ENCODE data around the gene TANGO2.

Gene TANGO2

DNA sequence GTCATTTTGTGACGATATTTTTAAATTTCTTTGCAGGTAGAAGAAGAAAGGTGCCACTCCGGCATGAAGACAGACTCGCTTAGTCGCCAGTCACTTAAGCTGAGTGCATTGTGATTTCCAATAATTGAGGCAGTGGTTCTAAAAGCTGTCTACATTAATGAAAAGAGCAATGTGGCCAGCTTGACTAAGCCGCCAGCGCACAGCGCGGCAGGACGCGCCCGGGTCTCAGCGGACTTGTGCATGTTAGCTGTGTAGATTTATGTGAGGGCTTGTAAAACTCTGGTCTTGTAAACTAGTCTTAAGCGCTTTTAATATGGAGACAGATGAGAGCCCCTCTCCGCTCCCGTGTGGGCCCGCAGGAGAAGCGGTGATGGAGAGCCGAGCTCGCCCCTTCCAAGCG lies 64.7 kb downstream of the TANGO2 start:
- no peak for DNase-seq (ENCODE audit: low spot score)

DNA sequence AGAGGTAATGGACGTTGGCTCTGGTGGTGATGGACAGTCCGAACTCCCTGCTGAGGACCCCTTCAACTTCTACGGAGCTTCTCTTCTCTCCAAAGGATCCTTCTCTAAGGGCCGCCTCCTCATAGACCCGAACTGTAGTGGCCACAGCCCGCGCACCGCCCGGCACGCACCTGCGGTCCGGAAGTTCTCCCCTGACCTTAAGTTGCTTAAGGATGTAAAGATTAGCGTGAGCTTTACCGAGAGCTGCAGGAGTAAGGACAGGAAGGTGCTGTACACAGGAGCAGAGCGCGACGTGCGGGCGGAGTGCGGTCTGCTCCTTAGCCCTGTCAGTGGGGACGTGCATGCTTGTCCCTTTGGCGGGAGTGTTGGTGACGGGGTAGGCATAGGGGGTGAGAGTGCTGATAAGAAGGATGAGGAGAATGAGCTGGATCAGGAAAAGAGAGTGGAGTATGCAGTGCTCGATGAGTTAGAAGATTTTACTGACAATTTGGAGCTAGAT lies 65.2 kb downstream of the TANGO2 start:
- DNase-seq (ENCODE audit: low spot score): no peak

DNA sequence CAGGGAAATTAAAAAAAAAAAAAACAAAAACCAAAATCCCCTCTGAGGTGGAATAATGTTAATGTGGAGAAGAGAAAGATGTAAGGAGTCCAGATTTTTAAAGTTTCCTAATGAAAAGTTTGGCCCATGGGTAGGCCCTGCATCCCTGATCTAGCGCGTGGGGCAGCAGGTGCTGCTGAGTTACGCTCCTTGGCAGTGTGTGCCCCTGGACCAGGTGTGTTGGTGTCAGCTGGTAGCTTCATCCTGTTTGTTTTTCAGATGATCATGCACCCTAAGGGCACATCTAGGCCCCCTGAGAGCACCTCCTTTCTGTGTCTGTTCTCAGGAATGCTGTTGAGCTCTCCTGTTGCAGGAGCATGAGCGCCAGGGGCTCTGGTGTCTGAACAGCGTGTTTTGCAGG lies 65.9 kb downstream of the TANGO2 start:
- DNase-seq (ENCODE audit: low spot score): no peak

DNA sequence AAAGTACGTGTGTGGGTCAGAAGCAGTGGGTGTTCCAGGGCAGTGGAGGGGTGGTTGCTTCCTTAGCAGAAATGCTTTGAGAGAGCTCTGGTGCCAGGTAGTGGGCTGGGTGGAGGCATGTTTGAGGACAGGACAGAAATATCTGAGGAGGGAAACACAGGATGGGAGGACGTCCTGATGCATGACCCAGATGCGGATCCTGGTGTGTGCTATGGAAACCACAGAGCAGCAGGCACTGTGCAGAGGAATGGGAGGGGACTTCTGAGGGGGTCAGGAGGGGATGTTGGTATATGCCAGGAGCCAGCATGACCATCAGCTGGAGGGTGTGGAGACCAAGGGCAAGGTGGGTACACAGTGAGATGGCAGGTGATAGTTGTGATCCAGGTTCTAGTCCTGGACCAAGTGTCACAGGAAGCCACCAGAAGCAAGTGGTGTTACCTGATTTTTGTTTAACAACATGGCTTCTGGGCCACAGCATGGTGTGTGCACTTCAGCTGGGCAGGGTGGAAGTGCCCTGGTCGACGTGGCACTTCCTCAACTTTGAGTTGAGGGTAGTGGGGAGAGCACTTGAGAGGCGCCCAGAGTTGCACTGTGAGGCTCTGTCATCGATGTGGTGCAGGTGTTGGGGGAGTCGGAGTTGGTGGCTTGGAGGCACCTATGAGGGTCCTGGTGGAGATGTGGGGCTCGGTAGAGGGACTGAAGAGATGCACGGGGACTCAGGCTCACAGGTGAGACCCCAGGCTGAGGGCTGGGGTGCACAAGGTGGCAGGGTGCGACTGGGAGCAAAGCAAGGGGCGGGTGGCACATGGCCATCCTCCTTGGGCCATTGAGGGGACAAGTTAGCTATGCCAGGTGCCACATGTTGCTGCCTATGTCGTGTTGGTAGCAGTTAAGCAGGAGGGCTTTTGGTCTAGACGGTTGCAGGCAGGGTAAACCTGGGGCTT lies 66.7 kb downstream of the TANGO2 start:
- no peak for DNase-seq (ENCODE audit: low spot score)

DNA sequence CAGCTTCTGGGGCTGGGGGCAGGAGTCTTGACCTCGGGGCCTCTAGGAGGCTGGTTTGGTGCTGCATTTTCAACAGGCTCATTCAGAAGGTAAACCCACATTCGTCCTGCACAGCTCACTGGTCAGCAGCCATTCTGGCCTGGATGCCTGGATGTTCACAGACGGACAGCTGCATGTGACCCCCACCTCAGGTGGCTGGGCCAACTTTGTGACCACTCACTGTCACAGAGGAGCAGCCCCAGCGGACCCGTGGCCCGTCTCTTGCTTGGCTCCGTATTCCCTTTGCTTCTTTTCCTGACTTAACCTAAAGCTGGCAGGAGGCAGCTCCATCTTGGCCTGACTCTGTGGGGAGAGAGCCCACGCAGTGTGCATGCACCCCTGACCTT lies 67.3 kb downstream of the TANGO2 start:
- no peak for DNase-seq (ENCODE audit: low spot score)

DNA sequence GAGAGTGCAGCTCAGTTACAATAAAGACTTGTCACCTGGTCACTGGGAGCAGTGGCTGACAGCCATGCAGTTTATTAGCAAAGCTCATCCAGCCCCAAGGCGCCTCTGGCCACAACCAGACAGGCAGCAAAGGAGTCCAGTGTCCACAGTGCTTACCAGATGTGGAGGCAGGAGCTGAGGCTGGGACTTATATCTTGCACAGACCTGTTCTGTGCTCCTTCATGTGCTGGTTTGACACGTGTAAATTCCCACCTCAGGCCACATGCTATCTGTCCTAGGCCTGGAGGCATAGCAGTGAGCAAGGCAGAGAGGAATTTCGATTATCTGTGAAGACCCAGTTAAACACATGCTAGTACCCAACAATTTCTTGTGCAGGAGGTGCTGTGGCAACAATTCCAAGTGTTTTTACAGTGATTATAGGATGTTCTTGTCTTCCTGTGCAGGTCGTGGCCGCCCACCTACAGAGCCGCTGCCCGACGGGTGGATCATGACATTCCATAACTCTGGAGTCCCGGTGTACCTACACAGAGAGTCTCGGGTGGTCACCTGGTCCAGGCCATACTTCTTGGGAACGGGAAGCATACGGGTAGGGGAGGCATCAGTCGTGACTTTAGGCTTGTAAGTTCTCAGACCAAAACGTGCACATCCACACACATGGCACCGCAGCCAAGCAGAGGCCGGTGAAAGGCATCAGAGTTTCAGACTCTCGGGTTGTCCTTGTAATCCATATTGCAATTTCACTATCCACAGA lies 68.5 kb downstream of the TANGO2 start:
- no peak for DNase-seq (ENCODE audit: low spot score)

DNA sequence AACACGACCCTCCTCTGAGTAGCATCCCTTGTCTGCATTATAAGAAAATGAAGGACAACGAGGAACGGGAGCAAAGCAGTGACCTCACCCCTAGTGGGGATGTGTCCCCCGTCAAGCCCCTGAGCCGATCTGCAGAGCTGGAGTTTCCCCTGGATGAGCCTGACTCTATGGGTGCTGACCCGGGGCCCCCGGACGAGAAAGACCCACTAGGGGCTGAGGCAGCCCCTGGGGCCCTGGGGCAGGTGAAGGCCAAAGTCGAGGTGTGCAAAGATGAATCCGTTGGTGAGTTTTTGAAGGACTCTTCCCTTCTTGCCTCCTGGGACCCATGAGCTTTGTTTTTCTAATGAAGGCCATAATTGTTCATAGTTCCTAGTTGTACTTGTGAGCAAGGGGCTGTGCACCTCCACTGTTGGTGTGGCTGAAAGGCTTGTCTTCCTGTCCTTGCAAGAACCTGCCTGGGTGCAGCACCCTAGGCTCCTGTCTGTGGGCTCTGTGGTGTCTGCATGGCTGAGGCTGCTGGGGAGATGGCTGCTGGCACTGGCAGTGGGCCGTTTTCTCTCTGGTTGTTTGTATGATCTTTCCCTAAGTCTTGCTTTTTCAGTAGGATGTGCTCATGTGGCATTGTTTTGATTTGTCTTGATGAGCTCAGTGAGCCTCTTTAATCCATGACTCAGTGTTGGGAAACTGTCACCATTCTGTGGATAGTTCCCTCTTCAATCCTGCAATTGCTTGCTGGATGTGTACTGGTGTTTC lies 69.2 kb downstream of the TANGO2 start:
- DNase-seq (ENCODE audit: low spot score): no peak

DNA sequence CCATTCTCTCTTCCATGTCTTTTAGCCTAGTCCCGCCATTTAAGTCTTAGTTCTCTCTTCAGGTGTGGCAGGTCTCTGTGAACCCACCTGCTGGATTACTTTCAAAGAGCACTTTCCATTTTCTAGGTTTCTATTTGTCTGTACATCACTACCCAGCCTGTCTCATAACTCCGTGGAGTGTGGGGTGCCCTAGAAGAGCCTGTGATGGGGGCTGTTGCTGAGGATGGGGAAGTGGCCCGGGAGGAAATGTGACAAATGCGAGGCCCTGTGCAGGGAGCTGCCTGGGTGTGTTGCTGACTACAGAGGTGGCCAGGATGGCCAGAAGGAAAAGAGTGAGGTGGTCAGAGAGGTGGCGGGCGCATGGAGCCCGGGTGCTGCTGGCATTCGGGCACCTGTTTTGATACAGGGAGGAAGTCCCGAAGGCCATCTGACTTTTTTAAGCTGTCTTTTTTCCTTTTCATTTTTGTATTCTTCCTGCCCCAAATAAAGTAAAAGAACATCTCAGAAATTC lies 69.9 kb downstream of the TANGO2 start:
- DNase-seq (ENCODE audit: low spot score): no peak

DNA sequence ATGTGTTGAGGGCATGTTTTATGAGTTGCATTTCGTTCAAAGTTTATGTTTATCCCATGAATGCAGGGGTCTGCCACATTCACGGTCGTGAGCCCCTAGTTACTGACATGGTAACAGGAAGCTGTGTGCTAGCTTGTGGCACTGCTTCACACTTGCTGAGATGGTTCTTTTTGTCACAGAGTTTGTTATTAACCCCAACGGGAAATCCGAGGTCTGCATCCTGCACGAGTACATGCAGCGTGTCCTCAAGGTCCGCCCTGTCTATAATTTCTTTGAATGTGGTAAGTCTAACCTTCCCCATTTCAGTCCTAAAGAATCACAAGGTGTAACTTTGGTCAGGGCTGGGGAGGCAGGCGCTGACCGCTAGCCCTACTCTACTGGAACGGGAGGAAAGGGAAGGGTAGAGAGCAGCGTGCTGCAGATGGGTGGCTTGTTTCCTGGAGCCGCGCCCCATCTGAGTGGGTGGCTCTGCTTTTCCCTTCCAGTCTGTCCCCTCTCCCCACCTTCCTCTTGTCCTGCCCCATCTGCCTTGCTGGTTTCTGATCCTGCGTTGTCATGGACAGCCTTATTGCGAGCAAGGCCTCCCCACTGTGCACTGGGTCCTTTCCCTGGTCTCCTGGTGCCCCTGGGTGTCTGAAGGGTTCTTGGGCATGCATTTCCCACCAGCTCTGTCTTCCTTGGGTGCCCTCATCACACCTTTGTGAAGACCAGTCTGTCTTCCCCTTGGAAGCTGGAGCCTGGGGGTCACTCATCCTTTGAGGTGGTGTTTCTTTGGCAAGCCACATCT lies 71.0 kb downstream of the TANGO2 start:
- no peak for DNase-seq (ENCODE audit: low spot score)

DNA sequence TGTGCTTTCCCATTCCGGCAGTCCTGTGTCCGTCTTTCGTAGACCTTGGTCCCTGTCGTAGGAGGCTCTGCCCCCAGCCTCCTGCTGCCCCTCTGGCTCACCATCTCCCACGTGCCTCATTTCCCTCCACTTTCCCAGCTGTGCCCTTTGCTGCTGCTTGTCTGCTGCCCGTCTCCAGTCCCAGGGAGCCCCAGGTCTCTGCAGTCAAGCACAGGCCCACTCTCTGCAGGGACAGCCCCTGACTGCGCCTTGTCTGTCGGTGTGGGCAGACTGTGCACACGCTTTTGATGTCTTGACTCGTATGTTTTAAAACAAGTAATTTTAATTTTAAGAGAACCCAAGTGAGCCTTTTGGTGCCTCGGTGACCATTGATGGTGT lies 71.6 kb downstream of the TANGO2 start:
- DNase-seq (ENCODE audit: low spot score): no peak

DNA sequence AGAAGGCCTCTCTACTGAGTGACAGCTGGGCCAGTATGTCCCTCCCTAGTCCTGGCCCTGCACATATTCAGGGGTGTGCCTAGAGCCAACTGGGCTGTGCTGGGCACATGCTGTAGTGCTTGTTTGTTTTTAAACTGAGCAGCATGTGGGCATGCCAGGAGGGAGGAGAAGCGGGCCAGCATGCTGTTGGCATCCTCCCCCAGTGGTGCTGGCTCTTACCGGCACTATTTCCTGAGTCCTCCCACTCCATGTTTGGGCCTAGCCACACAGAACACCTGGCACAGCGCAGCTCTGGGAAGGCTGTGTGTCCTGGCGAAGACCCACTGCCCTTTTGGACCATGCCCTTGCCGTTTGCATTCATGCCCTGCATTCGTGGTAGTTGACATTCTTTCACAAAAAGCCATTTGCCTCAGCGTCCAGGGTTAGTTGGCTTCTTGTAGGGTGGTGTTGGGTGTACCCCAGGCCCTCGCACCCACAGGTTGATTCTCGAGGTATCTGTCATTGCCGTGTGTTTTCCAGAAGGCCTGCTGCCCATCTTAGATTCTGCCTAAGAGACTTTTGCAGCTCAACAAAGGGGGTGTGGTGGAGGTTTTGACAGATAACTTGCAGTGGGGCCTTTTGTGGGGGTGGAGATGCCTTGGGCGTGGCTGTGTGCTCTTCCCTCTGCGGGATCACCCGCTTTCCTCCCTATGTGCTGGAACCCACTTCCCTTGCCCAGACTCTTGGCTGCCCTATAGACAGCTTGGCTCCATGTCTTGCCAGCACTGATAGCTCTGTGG lies 72.7 kb downstream of the TANGO2 start:
- DNase-seq (ENCODE audit: low spot score): no peak

DNA sequence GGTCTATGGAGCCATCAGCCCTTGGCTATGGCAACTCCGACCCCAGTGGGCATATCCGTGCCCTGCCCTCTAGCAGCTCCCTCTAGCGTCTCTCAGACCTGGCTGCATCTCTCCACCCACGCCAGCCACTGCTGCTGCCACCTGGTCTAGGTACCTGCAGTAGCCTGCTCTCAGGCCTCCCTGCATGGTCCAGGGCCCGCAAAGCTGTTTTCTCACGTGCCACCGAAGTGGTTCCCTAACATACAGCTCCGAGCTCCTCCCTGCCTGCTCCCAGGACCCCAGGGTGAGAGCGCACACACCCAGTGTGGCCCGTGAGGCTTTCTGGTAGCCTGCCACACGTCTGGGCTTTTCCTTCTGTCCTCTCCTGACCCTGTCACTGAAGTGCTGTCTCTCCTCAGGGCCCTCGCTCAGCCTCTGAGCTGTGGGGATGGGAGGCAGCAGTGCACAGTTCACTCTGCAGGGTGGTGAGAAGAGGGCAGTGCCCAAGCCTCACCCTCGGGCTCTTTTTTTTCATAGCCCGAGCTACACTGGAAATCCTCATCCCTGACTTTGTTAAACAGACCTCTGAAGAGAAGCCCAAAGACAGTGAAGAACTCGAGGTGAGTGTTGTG lies 73.4 kb downstream of the TANGO2 start:
- DNase-seq (ENCODE audit: low spot score): no peak

DNA sequence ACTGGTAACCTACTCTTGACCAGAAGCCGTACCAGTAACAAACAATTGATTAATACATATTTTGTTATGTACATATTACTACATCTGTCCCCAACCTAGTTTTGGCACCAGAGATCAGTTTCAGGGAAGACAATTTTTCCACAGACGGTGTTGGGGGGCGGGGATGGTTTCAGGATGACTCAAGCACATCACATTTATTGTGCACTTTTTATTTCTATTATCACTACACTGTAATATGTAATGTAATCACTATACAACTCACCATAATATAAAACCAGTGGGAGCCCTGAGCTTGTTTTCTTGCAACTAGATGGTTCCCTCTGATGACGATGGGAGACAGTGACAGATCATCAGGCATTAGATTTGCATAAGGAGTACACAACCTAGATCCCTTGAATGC lies 74.6 kb downstream of the TANGO2 start:
- DNase-seq (ENCODE audit: low spot score): no peak

DNA sequence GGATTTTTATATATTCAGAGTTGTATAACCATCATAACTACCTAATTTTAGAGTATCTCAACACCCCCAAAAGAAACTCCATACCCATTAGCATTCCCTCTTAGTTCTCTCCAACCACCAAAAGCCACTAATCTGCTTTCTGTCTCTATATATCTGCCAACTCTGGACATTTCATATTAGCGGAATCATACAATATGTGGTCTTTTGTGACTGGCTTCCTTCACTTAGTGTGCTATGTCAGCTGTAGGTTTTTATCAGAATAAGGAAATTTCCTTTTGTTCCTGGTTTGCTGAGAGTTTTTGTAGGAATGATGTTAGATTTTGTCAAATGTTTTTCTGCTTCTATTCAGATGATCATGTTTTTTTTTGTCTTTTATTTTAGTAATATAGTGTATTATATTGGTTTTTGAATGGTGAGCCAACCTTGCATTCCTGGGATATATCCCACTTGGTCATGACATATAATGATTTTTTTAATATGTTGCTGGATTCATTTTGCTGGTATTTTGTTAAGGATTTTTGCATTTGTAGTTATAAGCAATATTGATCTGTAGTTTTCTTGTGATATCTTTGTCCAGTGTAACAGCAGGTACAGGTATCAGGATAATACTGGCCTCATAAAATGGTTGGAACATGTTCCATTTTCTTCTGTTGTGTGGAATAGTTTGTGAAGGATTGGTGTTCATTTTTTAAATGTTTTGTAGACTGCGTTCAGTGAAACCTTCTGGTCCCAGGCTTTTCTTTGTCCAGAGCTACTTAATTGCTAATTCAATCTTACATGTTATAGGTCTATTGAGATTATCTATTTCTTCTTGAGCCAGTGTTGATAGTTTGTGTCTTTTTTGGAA lies 75.9 kb downstream of the TANGO2 start:
- DNase-seq (ENCODE audit: low spot score): no peak

DNA sequence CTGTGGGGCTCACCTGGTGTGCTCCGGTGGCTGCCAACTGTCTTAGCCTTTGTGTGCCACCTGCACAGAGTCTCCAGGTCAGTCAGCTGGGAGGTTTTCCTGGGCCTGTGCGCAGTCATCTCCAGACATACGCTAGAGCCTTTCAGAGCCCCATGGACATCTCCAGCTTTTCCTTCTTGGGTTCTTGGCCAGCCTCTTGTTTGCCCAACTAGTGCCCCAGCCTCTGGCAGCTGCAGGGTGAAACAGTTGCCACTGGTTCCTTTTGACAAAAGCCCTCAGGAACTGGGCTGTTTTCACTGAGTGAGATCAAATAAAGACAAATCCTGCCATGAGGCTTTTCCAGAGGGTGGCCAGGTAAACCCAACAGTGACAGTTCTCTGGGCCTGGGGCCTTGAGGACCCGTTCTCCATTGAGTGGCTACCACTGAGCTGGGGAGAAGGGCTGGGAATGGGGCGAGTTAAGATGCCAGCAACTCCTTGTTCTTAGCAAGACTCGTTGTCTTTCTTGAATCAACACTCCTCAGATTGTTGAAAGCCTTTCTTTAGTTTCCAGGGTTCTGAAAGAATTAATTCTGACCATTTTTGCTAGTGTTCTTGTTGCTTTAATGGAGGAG lies 78.3 kb downstream of the TANGO2 start:
- no peak for DNase-seq (ENCODE audit: low spot score)

DNA sequence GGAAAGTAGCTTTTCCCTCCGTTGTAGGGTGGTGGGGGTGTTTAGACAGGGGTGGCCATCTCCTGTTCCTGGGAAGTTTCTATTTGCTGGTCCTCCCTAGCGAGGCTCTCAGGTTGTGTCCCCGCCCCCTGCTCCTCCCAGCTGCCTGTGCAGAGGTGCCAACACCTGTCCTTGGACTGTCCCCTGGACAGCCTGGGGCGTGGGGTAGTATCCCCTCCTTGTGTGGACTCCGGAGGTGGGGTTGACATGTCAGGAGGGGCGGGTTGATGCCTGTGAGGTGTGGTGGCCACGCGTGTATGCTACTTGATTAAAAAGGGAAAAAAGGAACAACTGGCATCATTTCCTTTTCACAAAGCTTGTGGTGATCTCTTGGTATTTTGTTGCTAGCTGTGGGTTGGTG lies 80.7 kb downstream of the TANGO2 start:
- no peak for DNase-seq (ENCODE audit: low spot score)

DNA sequence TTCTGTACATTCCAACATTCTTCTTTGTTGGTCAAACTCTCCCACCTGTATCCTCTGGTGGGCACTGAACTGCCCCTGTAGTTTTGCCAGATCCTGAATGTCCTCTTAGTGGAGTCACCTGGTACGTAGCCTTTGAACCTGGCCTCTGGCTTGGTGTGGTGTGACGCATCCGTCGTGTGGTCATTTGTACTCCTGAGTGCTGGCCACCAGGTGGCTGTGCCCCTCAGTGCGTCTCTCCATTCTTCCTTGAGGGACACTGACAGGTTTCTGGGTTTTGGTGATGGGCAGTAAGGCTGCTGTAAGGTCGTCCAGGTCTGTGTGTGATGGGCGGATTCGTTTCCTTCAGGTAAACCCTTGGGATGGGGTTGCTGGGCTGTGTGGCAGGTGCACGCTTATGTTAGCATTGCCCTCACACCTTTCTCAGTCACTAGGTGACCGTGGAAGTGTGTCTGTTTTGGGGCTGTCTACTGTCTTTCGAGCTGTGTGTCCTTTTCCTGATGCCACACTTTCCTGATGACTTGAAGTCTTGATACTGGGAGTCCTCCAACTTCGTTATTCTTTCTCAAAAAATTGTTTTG lies 81.4 kb downstream of the TANGO2 start:
- no peak for DNase-seq (ENCODE audit: low spot score)

Data from SK-N-DZ (cell line).